GM04503 (cell line): Measurements from ENCODE around the gene SPEF2.

Experiments used
- DNase-seq: peaks from one replicate; pipeline ENCODE4 v3.0.0-alpha.2; 2012; ENCODE audit warnings: low read depth

Gene SPEF2

GRCh38 chr5:35736280-35736679, 118.6 kb downstream of the SPEF2 start:
- DNase-seq = no peak

- DNase-seq = peak; percentile 70
Measured at GRCh38 chr5:35741126-35741716, 123.6 kb downstream of the SPEF2 start.

GRCh38 chr5:35741971-35742370, 124.3 kb downstream of the SPEF2 start:
- DNase-seq = no peak

GRCh38 chr5:35743644-35744043, 126.0 kb downstream of the SPEF2 start:
- DNase-seq = no peak

GRCh38 chr5:35745193-35745592, 127.5 kb downstream of the SPEF2 start:
- DNase-seq = no peak

- no peak for DNase-seq
Measured at GRCh38 chr5:35745660-35746059, 128.0 kb downstream of the SPEF2 start.

GRCh38 chr5:35752012-35752411, 134.3 kb downstream of the SPEF2 start:
- DNase-seq = no peak

- DNase-seq = no peak
Measured at GRCh38 chr5:35753500-35753899, 135.8 kb downstream of the SPEF2 start.

- DNase-seq = no peak
Measured at GRCh38 chr5:35754481-35754880, 136.8 kb downstream of the SPEF2 start.

GRCh38 chr5:35755966-35756365, 138.3 kb downstream of the SPEF2 start:
- DNase-seq = no peak

GRCh38 chr5:35758151-35758724, 140.6 kb downstream of the SPEF2 start:
- no peak for DNase-seq

- DNase-seq = no peak
Measured at GRCh38 chr5:35761541-35761940, 143.9 kb downstream of the SPEF2 start.

- no peak for DNase-seq
Measured at GRCh38 chr5:35762368-35762767, 144.7 kb downstream of the SPEF2 start.

- no peak for DNase-seq
Measured at GRCh38 chr5:35765921-35766320, 148.3 kb downstream of the SPEF2 start.

- peak; percentile 47 for DNase-seq
Measured at GRCh38 chr5:35771300-35771699, 153.6 kb downstream of the SPEF2 start.

- DNase-seq = no peak
Measured at GRCh38 chr5:35771839-35772238, 154.2 kb downstream of the SPEF2 start.

GRCh38 chr5:35773967-35774366, 156.3 kb downstream of the SPEF2 start:
- DNase-seq = no peak

GRCh38 chr5:35776757-35777156, 159.1 kb downstream of the SPEF2 start:
- no peak for DNase-seq

GRCh38 chr5:35777358-35778087, 159.9 kb downstream of the SPEF2 start:
- no peak for DNase-seq

- no peak for DNase-seq
Measured at GRCh38 chr5:35778259-35778769, 160.7 kb downstream of the SPEF2 start.

GRCh38 chr5:35780236-35780635, 162.6 kb downstream of the SPEF2 start:
- no peak for DNase-seq

GRCh38 chr5:35781181-35781790, 163.6 kb downstream of the SPEF2 start:
- DNase-seq = no peak

GRCh38 chr5:35783551-35783950, 165.9 kb downstream of the SPEF2 start:
- DNase-seq = no peak
